ENCODE results near the gene TPRA1. TPM values are rescaled to one million over a fixed set of nuclear protein-coding genes. Genes with fewer than 3 reads are reported as not detected.

Gene TPRA1
- total RNA-seq, 6 experiments from 2014 or later: 38.8 to 47.5 (median 43.8) TPM

GRCh38 chr3:127614928-127615589 is 24.5 kb upstream of the TPRA1 start:
- peak overlapping the region; percentile 66 for H3K27ac Mint-ChIP-seq

GRCh38 chr3:127613406-127613805 is 22.9 kb upstream of the TPRA1 start:
- H3K9me3 Mint-ChIP-seq: no peaks in the 10 kb centered on the region
- H3K36me3 Mint-ChIP-seq (ENCODE audit: low read depth): peaks cover 25% of the 10 kb centered on the region
- no peak overlapping the region for H3K4me3 Mint-ChIP-seq
- H3K27ac Mint-ChIP-seq: peak overlapping the region; percentile 19; the same call in 1 of the 2 replicates
- peaks cover 2% of the 10 kb centered on the region for H3K27me3 Mint-ChIP-seq (ENCODE audit: insufficient read depth)
- H3K4me1 Mint-ChIP-seq (ENCODE audit: low read depth): peaks cover 69% of the 10 kb centered on the region
- TF ChIP-seq CTCF (IDR thresholded peaks at IDR 0.05): no peak
- peak; percentile 33 for DNase-seq

More at GRCh38 chr3:127614928-127615589, 24.5 kb upstream of the TPRA1 start:
- Mint-ChIP-seq H3K27me3 (ENCODE audit: insufficient read depth) (peaks cover 4% of the 10 kb centered on the region), H3K4me3 (peak overlapping the region; percentile 37), H3K4me1 (ENCODE audit: low read depth) (peaks cover 57% of the 10 kb centered on the region), H3K9me3 (no peaks in the 10 kb centered on the region), H3K36me3 (ENCODE audit: low read depth) (peaks cover 23% of the 10 kb centered on the region)
- DNase-seq: peak; percentile 23
- no peak for TF ChIP-seq CTCF (IDR thresholded peaks at IDR 0.05)

GRCh38 chr3:127612966-127613365 is 22.4 kb upstream of the TPRA1 start:
- DNase-seq: no peak
- Mint-ChIP-seq H3K4me1 (ENCODE audit: low read depth) (peaks cover 72% of the 10 kb centered on the region), H3K36me3 (ENCODE audit: low read depth) (peaks cover 25% of the 10 kb centered on the region), H3K27ac (no peak overlapping the region), H3K4me3 (no peak overlapping the region), H3K9me3 (no peaks in the 10 kb centered on the region), H3K27me3 (ENCODE audit: insufficient read depth) (peaks cover 2% of the 10 kb centered on the region)
- no peak for TF ChIP-seq CTCF (IDR thresholded peaks at IDR 0.05)

- no peak overlapping the region for H3K4me3 Mint-ChIP-seq
- no peak for TF ChIP-seq CTCF (IDR thresholded peaks at IDR 0.05)
- H3K4me1 Mint-ChIP-seq (ENCODE audit: low read depth): peaks cover 74% of the 10 kb centered on the region
- H3K36me3 Mint-ChIP-seq (ENCODE audit: low read depth): peaks cover 33% of the 10 kb centered on the region
- no peaks in the 10 kb centered on the region for H3K9me3 Mint-ChIP-seq
- H3K27ac Mint-ChIP-seq: no peak overlapping the region
- H3K27me3 Mint-ChIP-seq (ENCODE audit: insufficient read depth): peaks cover 2% of the 10 kb centered on the region
- no peak for DNase-seq
Measured at GRCh38 chr3:127611251-127611650, 20.7 kb upstream of the TPRA1 start.

GRCh38 chr3:127610105-127610504 is 19.6 kb upstream of the TPRA1 start:
- H3K27me3 Mint-ChIP-seq (ENCODE audit: insufficient read depth): peaks cover 2% of the 10 kb centered on the region
- TF ChIP-seq CTCF (IDR thresholded peaks at IDR 0.05): no peak
- peak overlapping the region; percentile 54; the same call in 1 of the 2 replicates for H3K27ac Mint-ChIP-seq
- peaks cover 40% of the 10 kb centered on the region for H3K36me3 Mint-ChIP-seq (ENCODE audit: low read depth)
- DNase-seq: peak; percentile 33
- no peaks in the 10 kb centered on the region for H3K9me3 Mint-ChIP-seq
- peaks cover 62% of the 10 kb centered on the region for H3K4me1 Mint-ChIP-seq (ENCODE audit: low read depth)
- no peak overlapping the region for H3K4me3 Mint-ChIP-seq

Data from HFFc6 (cell line).